Skeletal muscle satellite cell (primary cell): ENCODE data around the gene NFATC2.

Experiments
- H3K27me3 ChIP-seq: 2 replicates; pipeline ENCODE4 v1.7.0; 2013; ENCODE audit warnings: low read length; ENCODE audit not compliant: control insufficient read depth, insufficient read depth
- H3K36me3 ChIP-seq: 2 replicates; pipeline ENCODE4 v1.7.0; 2013; ENCODE audit warnings: mild to moderate bottlenecking, control low read depth, low read length; ENCODE audit not compliant: insufficient read depth
- H3K4me1 ChIP-seq: 2 replicates; pipeline ENCODE4 v1.7.0; 2013; ENCODE audit warnings: low read length; ENCODE audit not compliant: control insufficient read depth, insufficient read depth
- H3K4me2 ChIP-seq: 2 replicates; pipeline ENCODE4 v1.7.0; 2013; ENCODE audit warnings: mild to moderate bottlenecking, low read length
- H3K4me3 ChIP-seq: 2 replicates; pipeline ENCODE4 v1.7.0; 2013; ENCODE audit warnings: low read length
- H3K9ac ChIP-seq: 2 replicates; pipeline ENCODE4 v1.7.0; 2013; ENCODE audit warnings: mild to moderate bottlenecking, low read depth, low read length, moderate library complexity
- H3K9me3 ChIP-seq: replicated peaks from 2 replicates; pipeline ENCODE4 v1.7.0; 2013; ENCODE audit warnings: mild to moderate bottlenecking, control low read depth, low read length

The NFATC2 gene

DNA sequence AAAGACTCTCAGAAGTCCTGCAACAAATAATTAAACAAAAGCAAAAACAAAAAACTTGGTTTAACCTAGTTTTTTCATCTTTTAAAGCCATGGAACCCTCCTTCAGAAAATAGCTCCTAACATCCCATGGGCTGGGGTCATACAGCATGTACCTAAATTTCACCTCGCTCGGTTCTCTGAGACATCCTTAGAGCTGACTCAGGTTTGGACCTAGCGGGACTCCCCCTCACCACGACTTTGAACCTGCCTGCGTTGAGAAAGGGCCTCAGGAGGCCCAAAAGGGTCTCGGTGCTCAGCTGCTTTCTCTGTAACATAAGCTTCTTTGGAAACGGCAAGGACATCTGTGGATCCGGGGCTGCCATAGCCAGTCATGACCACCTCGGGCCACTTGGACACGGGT lies 112.8 kb downstream of the NFATC2 start:
- Histone ChIP-seq H3K9me3 (no peaks in the 10 kb centered on the region), H3K4me3 (no peak overlapping the region), H3K4me2 (no peak overlapping the region), H3K4me1 (peaks cover 10% of the 10 kb centered on the region), H3K27me3 (peaks cover 27% of the 10 kb centered on the region), H3K9ac (no peak overlapping the region), H3K36me3 (no peaks in the 10 kb centered on the region)

DNA sequence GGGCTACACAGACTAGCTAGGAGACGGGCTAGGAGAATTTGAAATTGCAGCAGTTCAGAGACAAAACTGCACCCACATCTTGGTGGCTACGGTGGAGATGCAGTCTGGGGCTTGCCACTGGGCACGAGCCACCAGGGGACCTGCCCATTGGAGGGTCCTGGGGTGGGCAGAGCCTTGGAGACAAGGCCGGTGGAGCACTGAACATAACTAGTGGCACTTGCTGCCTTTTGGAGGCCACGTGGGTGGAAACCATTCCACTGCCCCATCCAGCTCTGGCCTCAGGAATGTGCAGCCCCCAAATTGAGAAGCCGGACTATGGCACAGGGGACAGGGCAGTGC lies 113.4 kb downstream of the NFATC2 start:
- Histone ChIP-seq H3K4me3 (no peak overlapping the region), H3K4me2 (no peak overlapping the region), H3K9ac (no peak overlapping the region), H3K4me1 (peaks cover 7% of the 10 kb centered on the region), H3K9me3 (no peaks in the 10 kb centered on the region), H3K36me3 (no peaks in the 10 kb centered on the region), H3K27me3 (peaks cover 30% of the 10 kb centered on the region)

DNA sequence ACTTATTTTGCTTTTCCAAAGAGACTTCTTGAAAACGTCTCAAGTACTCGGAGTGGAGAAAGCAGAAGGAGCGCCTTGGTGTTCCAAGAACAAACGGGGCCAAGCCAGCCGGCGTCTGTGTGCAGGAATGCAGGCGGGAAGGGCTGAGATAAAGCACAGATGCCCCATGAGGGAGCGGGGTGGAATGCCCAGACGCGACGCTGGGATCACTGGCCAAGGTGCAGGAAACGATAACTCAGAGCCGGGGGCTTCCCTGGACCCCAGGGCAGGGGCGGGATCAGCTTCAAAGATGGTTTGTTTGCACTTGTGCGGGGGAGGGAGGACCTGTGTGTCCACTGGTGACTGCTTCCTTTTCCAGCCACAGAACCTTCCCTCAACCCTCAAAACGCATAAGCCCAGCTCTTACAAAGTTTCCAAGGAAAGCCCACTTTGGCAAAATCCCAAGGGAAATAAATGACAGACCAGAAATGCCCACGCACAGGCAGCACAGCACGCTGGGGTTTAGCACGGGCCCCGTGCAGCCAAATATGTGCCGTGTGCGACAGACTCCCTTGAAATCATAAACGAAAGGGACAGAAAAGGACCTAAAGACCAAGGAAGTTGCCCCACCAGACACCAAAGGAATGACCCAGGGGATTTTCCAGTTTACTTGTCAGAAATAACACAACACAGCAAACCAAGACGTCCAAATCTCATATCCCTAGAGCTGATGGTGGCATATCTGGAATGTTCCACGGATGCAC lies 113.9 kb downstream of the NFATC2 start:
- H3K27me3 ChIP-seq: peaks cover 35% of the 10 kb centered on the region
- no peak overlapping the region for H3K4me3 ChIP-seq
- peaks cover 7% of the 10 kb centered on the region for H3K4me1 ChIP-seq
- H3K4me2 ChIP-seq: peak overlapping the region; percentile 55
- H3K36me3 ChIP-seq: no peaks in the 10 kb centered on the region
- no peak overlapping the region for H3K9ac ChIP-seq
- H3K9me3 ChIP-seq: no peaks in the 10 kb centered on the region

DNA sequence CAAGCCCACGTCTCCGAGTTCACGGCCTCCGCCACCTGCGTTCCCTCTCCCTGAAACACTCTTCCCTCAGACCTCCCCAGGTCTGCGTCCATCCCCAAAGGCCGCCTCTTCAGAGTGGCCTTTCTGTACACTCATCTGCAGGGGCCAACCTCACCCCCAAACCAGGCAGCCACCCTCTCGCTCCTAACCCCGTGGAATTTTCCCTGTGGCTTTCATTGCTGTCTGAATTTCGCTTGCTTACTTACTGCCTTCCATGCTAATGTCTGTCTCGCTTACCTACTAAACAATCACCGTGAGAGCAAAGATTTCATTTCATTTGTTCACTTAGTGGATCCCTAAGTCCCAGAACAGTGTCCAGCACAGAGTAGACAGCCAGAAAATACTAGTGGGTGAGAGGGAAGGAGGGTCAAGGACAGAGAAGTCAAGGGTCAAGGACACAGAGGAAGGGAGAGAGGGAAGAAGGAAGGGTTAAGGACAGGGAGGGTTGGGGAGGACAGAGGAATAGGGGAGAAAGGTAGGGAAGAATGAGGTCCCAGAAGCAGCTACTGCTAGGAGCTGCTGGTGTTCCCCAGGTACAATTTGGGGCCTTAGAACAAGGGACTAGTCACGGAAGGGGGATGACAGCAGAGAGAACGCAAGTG lies 114.7 kb downstream of the NFATC2 start:
- no peaks in the 10 kb centered on the region for H3K36me3 ChIP-seq

DNA sequence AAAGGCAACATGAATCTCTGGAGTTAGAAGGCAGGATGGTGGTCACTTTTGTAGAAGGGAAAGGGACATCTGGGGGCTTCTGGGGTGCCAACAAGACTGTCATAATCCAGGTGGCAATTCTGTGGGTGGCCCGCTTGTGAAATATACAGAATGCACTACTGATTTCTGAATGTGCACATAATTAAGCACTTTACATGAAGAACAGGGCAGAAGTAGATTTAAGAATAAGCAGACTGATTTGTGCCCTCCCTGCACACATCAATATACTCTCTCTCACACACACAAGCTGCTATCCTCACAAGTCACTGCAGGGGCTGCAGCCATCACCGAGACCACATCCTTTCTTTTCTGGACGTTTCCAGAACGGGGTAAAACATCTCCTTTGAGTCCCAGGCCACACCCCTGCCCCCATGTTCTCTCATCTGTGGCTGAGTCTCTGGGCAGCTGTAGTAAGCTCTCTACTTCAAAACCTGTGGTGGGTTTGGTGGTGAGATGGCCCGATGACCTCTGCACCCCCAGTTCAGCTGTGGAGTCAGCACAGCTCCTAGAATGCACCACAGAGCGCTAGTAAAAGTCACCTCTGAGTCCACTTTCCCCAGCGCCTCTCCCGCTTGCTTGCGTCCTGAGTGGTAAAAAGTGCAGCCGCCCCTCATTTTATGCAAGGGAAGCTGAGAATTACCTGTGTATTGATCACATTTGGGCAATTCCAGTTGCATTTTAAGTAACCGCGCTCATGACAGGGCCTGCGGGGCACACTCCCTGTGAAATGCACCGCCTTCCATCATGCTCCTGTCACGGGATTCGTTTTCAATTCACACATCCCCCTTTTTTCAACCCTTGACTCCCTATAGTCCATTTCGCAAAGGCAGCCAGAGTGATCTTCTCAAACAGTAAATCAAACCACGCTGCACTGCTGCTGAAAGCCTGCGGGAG lies 115.5 kb downstream of the NFATC2 start:
- no peaks in the 10 kb centered on the region for H3K9me3 ChIP-seq
- H3K36me3 ChIP-seq: no peaks in the 10 kb centered on the region
- no peak overlapping the region for H3K9ac ChIP-seq
- H3K4me2 ChIP-seq: no peak overlapping the region
- H3K4me3 ChIP-seq: no peak overlapping the region
- peaks cover 7% of the 10 kb centered on the region for H3K4me1 ChIP-seq
- peaks cover 39% of the 10 kb centered on the region for H3K27me3 ChIP-seq

More for the DNA sequence above, 114.7 kb downstream of the NFATC2 start:
- Histone ChIP-seq H3K4me1 (peaks cover 7% of the 10 kb centered on the region), H3K9ac (no peak overlapping the region), H3K27me3 (peaks cover 37% of the 10 kb centered on the region), H3K9me3 (no peaks in the 10 kb centered on the region), H3K4me2 (no peak overlapping the region), H3K4me3 (no peak overlapping the region)

DNA sequence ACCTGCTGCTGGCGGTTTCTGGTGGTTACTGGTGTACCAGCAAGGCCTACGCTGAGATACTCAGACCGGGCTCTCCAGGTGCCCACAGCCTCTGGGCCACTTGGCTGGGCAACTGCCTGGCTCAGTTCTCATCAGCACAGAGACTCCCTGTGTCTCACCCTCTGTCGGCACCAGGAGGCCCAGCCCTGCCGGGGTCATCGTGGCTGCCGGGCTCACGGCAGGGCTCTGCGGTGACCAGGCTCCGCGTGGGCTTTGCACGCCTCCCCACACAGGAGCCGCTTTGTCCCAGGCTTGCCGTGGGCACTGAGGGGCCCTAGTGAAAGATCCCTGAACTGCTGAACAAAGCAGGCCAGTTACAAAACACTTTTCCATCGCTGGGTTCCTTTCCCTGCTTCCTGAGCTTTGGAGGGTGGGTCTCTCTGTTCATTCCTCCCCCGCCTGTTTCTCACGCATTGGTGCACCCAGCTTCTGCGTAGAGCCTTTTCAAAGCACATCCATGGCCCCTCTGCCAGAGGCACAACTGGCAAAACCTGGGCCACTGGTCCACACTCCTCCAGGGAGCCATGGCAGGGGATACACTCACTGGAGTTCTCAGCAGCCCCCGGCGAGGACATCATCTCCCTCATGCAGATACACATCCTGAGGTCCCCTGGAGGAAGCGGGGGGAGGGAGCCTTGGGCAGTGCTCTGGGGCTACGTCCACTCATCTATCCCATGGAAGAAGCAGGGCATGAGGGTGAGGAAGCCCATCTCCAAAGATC lies 117.0 kb downstream of the NFATC2 start:
- H3K4me1 ChIP-seq: peaks cover 7% of the 10 kb centered on the region
- H3K9me3 ChIP-seq: no peaks in the 10 kb centered on the region
- no peak overlapping the region for H3K4me3 ChIP-seq
- H3K4me2 ChIP-seq: no peak overlapping the region
- H3K9ac ChIP-seq: no peak overlapping the region
- H3K36me3 ChIP-seq: no peaks in the 10 kb centered on the region
- H3K27me3 ChIP-seq: peaks cover 42% of the 10 kb centered on the region

DNA sequence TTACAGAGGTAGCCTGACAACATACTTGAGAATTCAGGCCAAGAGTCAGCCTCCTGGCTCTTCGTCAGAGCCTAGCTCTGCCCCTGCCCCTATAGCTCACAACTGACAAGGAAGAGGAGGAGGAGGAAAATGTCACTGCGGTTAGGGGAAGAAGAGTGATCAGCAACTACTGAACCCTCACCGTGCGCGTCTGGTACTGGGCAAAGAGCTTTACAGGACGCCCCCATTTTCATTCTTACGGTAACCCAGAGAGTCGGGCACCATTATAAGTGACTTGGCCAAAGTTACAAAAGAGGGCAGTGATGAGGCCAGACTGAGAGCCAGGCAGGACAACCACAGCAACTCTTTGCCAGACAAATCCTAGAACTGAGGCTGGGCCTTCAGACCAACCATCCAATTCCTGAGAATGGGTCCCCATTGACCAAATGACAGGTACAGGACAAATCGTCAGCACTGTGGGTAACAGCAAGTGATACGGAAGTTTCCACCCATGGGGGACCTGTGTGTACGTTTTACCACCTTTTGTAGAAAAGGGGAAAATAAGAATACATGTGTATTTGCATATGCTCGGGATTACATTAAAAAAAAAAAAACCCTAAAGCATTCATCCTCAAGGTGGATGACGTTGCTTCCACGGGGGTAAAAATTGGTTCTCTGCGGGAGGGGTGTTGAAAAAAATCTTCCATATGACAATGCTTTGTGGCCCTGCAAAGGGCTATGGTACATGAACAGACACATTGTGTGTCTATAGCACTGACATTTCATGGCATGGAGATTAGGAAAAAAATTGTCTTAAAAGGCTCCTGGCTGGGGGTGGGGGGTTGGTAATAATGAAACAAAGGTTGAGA lies 118.0 kb downstream of the NFATC2 start:
- H3K4me2 ChIP-seq: no peak overlapping the region
- H3K36me3 ChIP-seq: no peaks in the 10 kb centered on the region
- H3K9ac ChIP-seq: no peak overlapping the region
- H3K9me3 ChIP-seq: no peaks in the 10 kb centered on the region
- H3K27me3 ChIP-seq: peaks cover 42% of the 10 kb centered on the region
- peaks cover 7% of the 10 kb centered on the region for H3K4me1 ChIP-seq
- no peak overlapping the region for H3K4me3 ChIP-seq

DNA sequence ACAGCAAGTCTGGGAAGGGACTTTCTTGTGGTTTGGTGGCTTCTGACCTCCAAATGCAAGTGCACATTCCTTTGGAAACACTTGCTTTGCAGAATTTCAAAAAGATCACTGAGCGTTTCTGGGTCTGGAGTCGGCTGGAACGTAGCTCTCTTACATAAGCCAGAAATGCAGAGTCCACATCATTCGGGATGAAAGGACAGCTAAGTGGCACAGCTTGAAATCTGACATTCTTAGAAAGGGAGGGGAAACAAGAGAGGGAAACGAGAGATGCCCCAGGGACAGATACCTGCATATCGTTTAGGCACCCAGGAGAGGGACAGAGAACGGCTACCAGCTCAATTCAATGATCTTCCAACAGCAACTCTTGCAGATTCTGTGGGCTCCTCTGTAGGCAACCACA lies 118.7 kb downstream of the NFATC2 start:
- no peak overlapping the region for H3K4me3 ChIP-seq
- H3K9me3 ChIP-seq: no peaks in the 10 kb centered on the region
- no peak overlapping the region for H3K9ac ChIP-seq
- peaks cover 7% of the 10 kb centered on the region for H3K4me1 ChIP-seq
- H3K36me3 ChIP-seq: no peaks in the 10 kb centered on the region
- no peak overlapping the region for H3K4me2 ChIP-seq
- H3K27me3 ChIP-seq: peaks cover 37% of the 10 kb centered on the region

DNA sequence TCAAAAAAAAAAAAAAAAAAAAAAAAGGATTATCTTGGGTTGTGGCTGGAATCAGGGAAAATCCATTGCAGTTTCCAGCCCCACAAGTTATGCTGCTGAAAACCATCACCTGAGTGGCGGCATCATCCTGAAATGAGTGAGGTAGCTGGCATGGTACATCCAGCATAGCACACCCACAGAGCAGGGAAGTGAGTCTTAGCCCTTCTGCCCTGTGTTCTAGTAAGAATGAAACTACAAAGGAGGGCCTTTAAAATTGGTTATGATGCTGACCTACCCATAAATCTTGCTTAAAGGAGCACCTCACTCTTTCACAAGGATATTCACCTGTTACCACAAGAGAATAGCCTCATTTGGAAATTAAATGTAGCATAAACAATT lies 119.2 kb downstream of the NFATC2 start:
- Histone ChIP-seq H3K4me2 (no peak overlapping the region), H3K27me3 (peaks cover 33% of the 10 kb centered on the region), H3K36me3 (no peaks in the 10 kb centered on the region), H3K4me1 (peaks cover 2% of the 10 kb centered on the region), H3K4me3 (no peak overlapping the region), H3K9ac (no peak overlapping the region), H3K9me3 (no peaks in the 10 kb centered on the region)

DNA sequence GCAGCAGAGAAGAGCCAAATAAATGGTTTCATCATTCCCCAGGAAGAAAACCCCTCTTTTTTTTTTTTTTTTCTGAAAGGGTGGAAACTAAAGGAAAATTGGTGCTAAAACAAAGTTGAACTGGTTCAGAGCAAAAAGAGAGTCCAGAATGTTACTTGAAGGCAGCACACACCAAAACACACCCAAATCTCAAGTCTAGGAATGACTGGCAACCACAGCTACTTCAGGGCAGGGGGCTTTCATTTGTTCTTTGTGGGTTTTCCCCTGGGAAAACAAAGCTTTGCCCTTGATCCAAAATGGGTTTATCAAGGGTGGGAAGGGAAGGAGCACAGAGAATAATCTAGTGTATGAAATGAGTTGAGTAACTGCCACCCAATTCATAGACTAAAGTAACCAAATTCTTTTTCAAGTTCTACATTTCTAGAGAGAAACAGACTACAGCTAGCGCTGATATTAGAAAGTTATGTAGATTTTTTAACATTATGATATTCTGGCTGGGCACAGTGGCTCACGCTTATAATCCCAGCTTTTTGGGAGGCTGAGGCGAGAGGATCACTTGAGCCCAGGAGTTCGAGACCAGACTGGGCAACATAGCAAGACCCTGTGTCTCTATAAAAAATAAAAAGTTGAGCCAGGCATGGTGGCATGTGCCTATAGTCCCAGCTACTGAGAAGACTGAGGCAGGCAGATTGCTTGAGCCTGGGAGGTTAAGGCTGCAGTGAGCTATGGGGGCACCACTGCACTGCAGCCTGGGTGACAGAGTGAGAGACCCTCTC lies 119.8 kb downstream of the NFATC2 start:
- no peak overlapping the region for H3K4me2 ChIP-seq
- H3K4me3 ChIP-seq: no peak overlapping the region
- no peaks in the 10 kb centered on the region for H3K9me3 ChIP-seq
- peaks cover 28% of the 10 kb centered on the region for H3K27me3 ChIP-seq
- H3K9ac ChIP-seq: no peak overlapping the region
- H3K4me1 ChIP-seq: no peaks in the 10 kb centered on the region
- no peaks in the 10 kb centered on the region for H3K36me3 ChIP-seq
